Breast epithelium (tissue), 3 donors: ENCODE data around the gene PPP1R27.

Source experiments
- POLR2AphosphoS5 ChIP-seq, 3 donors: sonication (generic); formaldehyde crosslinking; IDR thresholded peaks; one replicate each; pipeline ENCODE4 v1.6.1; 2017; ENCODE audit warnings: antibody characterized with exemption in 3 of 3
- TF ChIP-seq, protein P1 (sequence below), 3 donors: fragments of 450-650 bp; IDR thresholded peaks; one replicate each; pipeline ENCODE4 v1.5.1; 2016 to 2017; ENCODE audit warnings: antibody characterized with exemption in 3 of 3, mild to moderate bottlenecking in 3 of 3, moderate library complexity in 3 of 3

DNA sequence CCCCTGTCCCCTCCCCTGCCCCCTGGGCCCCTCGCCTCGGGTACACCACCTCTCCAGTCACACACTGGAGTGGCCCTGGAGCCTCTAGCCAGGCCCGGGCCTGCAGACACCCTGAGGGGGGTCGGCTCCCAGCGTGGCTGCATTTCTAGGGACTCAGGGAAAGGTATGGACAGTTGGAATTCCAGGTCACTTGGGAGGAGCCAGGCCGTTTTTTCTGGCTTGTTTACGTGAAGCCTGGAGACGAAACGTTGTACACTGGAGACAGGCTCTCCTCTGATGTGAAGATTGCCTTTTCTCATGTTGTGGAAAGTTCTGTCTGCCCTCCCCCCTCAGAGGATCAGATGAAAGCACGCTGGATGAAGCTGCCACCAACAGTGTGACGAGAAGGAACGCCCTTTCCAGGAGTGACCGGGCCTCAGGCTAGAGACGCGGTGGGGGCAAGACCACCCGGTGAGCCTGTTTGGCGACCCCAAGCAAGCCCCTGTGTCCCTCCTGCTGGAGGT, 4.0 kb upstream of the PPP1R27 start:
- TF ChIP-seq, protein P1, sequence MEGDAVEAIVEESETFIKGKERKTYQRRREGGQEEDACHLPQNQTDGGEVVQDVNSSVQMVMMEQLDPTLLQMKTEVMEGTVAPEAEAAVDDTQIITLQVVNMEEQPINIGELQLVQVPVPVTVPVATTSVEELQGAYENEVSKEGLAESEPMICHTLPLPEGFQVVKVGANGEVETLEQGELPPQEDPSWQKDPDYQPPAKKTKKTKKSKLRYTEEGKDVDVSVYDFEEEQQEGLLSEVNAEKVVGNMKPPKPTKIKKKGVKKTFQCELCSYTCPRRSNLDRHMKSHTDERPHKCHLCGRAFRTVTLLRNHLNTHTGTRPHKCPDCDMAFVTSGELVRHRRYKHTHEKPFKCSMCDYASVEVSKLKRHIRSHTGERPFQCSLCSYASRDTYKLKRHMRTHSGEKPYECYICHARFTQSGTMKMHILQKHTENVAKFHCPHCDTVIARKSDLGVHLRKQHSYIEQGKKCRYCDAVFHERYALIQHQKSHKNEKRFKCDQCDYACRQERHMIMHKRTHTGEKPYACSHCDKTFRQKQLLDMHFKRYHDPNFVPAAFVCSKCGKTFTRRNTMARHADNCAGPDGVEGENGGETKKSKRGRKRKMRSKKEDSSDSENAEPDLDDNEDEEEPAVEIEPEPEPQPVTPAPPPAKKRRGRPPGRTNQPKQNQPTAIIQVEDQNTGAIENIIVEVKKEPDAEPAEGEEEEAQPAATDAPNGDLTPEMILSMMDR (IDR thresholded peaks at IDR 0.05) = no peak
- no peak for TF ChIP-seq POLR2AphosphoS5 (IDR thresholded peaks at IDR 0.05)
